Fibroblast of the aortic adventitia (primary cell): ENCODE measurements around the gene PRSS27. TPM values are rescaled to one million over a fixed set of nuclear protein-coding genes. Genes with fewer than 3 reads are reported as not detected.

Source experiments
- DNase-seq: peaks from one replicate; pipeline ENCODE4 v3.0.0-alpha.2; 2010; ENCODE audit warnings: low read depth
- H3K4me3 ChIP-seq: 2 replicates; pipeline ENCODE4 v1.5.1; 2011; ENCODE audit warnings: low read depth, mild to moderate bottlenecking, control low read depth, low read length, moderate library complexity
- total RNA-seq: library from RNA; depleted of rRNA; stranded (reverse); fragments of >200 nt; gene quantifications from 2 replicates; pipeline ENCODE4 v1.2.3, GENCODE V29; 2012; ENCODE audit warnings: low replicate concordance
- TF ChIP-seq, protein P1 (sequence below): IDR thresholded peaks from 2 replicates; pipeline ENCODE4 v1.5.1; 2011; ENCODE audit warnings: mild to moderate bottlenecking, low read length, control low read depth, inconsistent platforms; ENCODE audit not compliant: insufficient read depth

Gene PRSS27
- total RNA-seq, 1 donor: 1.3 TPM

DNA sequence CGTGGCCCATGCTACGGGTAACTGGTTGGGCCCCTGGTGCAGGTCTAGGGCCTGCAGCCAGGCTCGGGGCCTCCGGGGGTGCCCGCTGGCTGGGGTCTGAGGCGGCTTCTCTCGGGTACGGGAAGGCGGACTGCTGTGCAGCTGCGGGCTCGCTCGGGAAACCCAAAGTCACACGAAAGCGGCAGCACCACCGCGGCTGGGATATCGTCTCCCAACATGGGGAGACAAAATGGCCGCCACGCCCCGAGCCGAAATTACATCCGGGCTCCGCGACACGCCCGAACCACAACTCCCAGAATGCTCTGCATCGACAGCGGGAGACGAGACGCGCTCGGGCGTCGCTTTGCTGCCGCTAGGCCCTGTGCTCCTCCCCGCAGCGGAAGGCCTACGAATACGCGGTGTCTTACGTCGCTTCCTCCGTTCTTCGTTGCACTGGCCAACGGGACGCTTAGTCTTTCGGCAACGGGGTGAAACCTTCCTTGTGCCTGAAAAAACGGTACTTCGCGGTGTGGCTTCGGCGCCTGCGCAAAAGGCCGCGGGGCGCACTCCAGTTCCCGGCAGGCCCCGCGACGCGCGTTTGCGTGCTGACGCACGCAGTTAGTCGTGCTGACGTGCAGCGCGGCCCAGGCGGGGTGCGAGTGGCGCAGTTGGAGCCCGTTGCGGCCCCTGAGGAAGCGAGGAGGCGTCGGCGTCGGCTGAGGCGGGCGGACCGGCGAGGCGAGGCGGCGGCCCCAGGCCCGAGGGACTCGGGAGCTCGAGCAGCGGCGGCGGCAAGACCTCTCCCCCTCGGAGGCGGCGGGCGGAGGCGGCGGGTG is 32.2 kb upstream of the PRSS27 start, which contains the start of gene SRRM2:
Gene SRRM2 (plus strand): TSS at position 604 of the 815 bp plus-strand sequence. CDS start 3,727 bp downstream, outside the sequence.
- H3K4me3 ChIP-seq: peak within 1 kb of the TSS; percentile 93
- peak; percentile 97 for DNase-seq
- TF ChIP-seq, protein P1, sequence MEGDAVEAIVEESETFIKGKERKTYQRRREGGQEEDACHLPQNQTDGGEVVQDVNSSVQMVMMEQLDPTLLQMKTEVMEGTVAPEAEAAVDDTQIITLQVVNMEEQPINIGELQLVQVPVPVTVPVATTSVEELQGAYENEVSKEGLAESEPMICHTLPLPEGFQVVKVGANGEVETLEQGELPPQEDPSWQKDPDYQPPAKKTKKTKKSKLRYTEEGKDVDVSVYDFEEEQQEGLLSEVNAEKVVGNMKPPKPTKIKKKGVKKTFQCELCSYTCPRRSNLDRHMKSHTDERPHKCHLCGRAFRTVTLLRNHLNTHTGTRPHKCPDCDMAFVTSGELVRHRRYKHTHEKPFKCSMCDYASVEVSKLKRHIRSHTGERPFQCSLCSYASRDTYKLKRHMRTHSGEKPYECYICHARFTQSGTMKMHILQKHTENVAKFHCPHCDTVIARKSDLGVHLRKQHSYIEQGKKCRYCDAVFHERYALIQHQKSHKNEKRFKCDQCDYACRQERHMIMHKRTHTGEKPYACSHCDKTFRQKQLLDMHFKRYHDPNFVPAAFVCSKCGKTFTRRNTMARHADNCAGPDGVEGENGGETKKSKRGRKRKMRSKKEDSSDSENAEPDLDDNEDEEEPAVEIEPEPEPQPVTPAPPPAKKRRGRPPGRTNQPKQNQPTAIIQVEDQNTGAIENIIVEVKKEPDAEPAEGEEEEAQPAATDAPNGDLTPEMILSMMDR: no peak

DNA sequence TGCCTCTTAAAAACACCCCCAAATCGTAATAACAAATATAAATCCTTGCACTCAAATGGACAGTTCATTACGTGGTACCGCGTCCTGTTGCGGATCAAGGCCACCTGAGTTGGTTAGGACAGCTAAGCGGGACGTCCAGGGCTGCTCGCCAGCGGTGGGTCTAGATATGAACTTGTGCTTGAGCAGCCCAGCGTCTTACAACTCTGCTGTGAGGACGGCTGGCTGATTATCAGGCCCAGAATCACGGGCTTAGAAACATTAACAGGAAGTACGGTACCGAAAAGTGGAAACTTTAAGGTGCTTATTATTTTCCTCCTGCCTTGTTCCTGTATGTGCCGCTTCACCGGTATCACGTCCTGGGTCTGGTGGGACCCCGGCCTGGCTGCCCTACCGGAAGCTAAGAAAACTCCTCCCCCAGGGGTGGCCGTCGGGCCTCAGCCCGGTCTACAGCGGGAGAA is 31.6 kb upstream of the PRSS27 start:
- H3K4me3 ChIP-seq: peak overlapping the region; percentile 93
- TF ChIP-seq, protein P1: no peak
- no peak for DNase-seq

DNA sequence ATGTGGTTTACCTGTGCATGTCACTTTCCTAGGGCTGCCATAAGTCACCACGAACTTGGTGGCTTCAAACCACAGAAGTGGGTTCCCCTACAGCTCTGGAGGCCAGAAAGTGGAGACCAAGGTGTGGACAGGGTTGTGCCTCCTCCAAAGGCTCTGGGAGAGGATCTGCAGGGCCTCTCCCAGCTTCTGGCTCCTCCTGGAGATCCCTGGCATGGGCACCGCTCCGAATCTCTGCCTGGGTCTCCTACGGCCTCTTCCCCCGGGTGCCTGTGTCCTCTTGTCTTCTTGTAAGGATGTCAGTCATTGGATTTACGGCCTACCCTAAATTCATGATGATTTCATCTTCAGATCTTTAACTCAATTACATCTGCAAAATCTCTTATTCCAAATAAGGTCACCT is 29.9 kb upstream of the PRSS27 start:
- TF ChIP-seq, protein P1: no peak
- no peak for DNase-seq
- no peak overlapping the region for H3K4me3 ChIP-seq

DNA sequence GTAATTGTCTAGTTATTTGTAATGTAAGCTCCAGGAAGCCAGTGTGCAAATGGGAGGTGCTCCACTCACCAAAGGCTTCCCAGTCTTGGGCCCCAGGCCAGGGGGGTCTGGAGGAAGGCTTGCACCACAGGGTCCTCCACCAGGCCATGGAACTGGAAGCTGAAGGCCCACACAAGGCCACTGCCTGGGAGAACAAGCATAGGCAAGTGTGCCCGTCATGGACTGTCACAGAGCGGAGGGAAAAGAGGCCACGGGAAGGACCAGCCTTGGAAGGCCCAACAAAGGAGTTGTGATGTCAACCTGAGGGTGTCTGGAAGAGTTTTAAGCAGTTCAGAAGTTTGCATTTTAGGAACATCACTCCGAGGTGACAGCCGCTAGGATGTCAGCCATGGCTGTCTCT is 29.5 kb upstream of the PRSS27 start:
- no peak for DNase-seq
- H3K4me3 ChIP-seq: no peak overlapping the region
- TF ChIP-seq, protein P1: no peak

DNA sequence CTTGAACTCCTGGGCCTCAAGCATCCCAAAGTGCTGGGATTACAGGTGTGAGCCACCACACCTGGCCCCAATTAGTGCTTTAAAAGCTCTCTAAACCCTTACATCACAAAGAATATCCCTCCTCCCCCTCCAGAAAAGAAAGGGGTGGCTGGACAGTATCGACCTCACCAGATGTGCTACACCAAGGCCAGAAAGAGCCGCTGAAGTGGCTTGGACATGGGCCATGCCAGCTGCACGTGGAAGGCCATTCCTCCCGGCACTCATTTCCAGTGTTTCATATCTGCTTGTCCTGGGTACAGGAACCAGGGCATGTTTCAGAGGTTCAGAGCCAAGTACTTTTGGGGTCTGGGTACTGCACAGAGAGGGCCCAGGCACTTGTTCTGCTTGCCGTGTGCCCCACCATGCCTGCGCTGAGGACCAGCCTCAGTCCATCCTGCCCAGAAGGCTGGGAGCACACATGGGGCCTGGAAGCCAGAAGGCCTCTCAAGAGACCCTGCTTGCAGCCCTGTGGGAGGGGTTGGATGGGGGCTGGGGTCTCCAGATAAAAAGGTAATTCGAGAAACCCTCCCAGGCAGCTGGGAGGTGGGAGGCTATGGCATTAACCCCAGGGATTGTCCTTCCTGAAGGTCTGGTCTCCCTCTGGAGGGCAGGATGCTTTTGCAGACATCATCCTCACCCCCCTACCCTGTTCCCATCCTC is 28.9 kb upstream of the PRSS27 start:
- TF ChIP-seq, protein P1: no peak
- no peak for DNase-seq

DNA sequence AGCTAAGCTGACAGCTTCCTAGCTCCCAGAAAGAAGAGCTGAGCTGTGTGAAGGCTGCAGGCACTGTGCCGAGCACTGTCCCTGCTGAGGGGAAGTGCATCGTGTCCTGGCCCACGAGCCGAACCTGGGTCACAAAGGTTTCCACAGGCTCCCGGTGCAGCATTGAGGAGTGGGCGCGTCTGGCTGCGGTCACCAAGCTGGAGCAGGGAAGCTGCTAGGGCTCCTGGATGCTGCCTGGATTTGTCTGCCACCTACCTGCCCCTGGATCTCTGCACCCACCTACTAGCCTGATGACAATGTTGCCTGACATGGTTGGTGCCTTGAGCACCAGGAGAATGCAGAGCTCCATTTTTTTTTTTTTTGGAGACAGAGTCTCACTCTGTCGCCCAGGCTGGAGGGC is 25.9 kb upstream of the PRSS27 start:
- TF ChIP-seq, protein P1: no peak
- DNase-seq: no peak
- no peak overlapping the region for H3K4me3 ChIP-seq

More for the DNA sequence above, 28.9 kb upstream of the PRSS27 start:
- H3K4me3 ChIP-seq: no peak overlapping the region
